HL-60 (cell line): Measurements from ENCODE around the gene FUZ.

Experiments used
- DNase-seq, 2 experiments: peaks; one replicate each; pipeline ENCODE4 v3.0.0-alpha.2; 2010 to 2020; ENCODE audit warnings: low read depth in 1 of 2, low spot score in 1 of 2
- H3K27ac ChIP-seq: fragments of 250-450 bp; sonication (Bioruptor Pico); replicated peaks from 2 replicates; pipeline ENCODE4 v1.5.1; 2020; ENCODE audit warnings: mild to moderate bottlenecking, moderate library complexity
- H3K27me3 ChIP-seq: fragments of 250-450 bp; sonication (Bioruptor Pico); 2 replicates; pipeline ENCODE4 v1.5.1; 2021; ENCODE audit warnings: mild to moderate bottlenecking, moderate library complexity; ENCODE audit not compliant: insufficient read depth, poor library complexity, severe bottlenecking
- H3K4me3 ChIP-seq: replicated peaks from 2 replicates; pipeline ENCODE4 v1.5.1; 2011; ENCODE audit warnings: mild to moderate bottlenecking, control low read depth, low read length; ENCODE audit not compliant: insufficient read depth
- GABPA ChIP-seq: IDR thresholded peaks from 2 replicates; pipeline ENCODE4 v1.6.1; 2012; ENCODE audit warnings: low read depth
- POLR2AphosphoS5 ChIP-seq: IDR thresholded peaks from 2 replicates; pipeline ENCODE4 v1.6.1; 2012; ENCODE audit warnings: low read depth
- SPI1 ChIP-seq: IDR thresholded peaks from 2 replicates; pipeline ENCODE4 v1.6.1; 2012; ENCODE audit warnings: low read depth, mild to moderate bottlenecking, borderline replicate concordance
- TF ChIP-seq, protein P1 (sequence below): IDR thresholded peaks from 2 replicates; pipeline ENCODE4 v1.6.1; 2012; ENCODE audit warnings: low read depth; ENCODE audit not compliant: insufficient replicate concordance
- TF ChIP-seq, protein P2 (sequence below): IDR thresholded peaks from one replicate; pipeline ENCODE4 v1.5.1; 2011; ENCODE audit warnings: low read length, control low read depth, inconsistent platforms; ENCODE audit not compliant: insufficient read depth

FUZ gene

DNA sequence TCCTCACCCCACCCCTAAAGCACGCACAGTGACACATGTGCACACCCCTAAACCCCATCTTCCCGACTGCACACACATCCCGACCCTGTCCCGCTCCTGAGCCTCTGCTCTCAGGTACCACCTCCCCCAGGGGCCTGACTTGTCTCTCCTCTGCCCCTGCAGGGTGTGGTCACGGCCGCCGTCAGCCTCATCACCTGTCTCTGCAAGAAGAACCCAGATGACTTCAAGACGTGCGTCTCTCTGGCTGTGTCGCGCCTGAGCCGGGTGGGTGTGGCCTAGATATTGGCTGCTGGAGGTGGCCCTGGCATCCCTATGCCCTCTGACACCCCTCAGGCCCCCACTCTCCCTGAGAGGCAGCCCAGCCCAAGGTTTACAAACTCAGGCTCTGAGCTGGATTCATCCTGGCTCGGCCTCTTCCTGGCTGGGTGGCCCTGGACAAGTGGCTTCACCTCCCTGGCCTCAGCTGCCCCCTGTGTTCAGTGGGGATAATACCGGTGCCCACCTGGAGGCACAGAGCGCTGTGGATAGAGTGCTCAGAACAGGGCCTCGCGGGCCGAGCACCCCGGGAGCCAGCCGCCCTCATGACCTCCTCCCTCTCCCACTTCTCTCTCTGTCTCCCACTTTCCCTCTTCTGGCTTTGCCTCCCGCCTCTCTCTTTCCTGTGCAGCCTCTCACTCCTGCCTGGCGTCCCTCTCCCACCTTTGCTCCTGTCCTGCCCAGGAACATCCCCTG is 20.1 kb downstream of the FUZ start:
- DNase-seq: no peak
- Histone ChIP-seq H3K27ac (no peak overlapping the region), H3K4me3 (no peak overlapping the region), H3K27me3 (no peaks in the 10 kb centered on the region)
- TF ChIP-seq SPI1: no peak
- TF ChIP-seq GABPA: no peak
- TF ChIP-seq, protein P1, sequence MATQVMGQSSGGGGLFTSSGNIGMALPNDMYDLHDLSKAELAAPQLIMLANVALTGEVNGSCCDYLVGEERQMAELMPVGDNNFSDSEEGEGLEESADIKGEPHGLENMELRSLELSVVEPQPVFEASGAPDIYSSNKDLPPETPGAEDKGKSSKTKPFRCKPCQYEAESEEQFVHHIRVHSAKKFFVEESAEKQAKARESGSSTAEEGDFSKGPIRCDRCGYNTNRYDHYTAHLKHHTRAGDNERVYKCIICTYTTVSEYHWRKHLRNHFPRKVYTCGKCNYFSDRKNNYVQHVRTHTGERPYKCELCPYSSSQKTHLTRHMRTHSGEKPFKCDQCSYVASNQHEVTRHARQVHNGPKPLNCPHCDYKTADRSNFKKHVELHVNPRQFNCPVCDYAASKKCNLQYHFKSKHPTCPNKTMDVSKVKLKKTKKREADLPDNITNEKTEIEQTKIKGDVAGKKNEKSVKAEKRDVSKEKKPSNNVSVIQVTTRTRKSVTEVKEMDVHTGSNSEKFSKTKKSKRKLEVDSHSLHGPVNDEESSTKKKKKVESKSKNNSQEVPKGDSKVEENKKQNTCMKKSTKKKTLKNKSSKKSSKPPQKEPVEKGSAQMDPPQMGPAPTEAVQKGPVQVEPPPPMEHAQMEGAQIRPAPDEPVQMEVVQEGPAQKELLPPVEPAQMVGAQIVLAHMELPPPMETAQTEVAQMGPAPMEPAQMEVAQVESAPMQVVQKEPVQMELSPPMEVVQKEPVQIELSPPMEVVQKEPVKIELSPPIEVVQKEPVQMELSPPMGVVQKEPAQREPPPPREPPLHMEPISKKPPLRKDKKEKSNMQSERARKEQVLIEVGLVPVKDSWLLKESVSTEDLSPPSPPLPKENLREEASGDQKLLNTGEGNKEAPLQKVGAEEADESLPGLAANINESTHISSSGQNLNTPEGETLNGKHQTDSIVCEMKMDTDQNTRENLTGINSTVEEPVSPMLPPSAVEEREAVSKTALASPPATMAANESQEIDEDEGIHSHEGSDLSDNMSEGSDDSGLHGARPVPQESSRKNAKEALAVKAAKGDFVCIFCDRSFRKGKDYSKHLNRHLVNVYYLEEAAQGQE: no peak
- TF ChIP-seq POLR2AphosphoS5: no peak
- TF ChIP-seq, protein P2, sequence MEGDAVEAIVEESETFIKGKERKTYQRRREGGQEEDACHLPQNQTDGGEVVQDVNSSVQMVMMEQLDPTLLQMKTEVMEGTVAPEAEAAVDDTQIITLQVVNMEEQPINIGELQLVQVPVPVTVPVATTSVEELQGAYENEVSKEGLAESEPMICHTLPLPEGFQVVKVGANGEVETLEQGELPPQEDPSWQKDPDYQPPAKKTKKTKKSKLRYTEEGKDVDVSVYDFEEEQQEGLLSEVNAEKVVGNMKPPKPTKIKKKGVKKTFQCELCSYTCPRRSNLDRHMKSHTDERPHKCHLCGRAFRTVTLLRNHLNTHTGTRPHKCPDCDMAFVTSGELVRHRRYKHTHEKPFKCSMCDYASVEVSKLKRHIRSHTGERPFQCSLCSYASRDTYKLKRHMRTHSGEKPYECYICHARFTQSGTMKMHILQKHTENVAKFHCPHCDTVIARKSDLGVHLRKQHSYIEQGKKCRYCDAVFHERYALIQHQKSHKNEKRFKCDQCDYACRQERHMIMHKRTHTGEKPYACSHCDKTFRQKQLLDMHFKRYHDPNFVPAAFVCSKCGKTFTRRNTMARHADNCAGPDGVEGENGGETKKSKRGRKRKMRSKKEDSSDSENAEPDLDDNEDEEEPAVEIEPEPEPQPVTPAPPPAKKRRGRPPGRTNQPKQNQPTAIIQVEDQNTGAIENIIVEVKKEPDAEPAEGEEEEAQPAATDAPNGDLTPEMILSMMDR: no peak

DNA sequence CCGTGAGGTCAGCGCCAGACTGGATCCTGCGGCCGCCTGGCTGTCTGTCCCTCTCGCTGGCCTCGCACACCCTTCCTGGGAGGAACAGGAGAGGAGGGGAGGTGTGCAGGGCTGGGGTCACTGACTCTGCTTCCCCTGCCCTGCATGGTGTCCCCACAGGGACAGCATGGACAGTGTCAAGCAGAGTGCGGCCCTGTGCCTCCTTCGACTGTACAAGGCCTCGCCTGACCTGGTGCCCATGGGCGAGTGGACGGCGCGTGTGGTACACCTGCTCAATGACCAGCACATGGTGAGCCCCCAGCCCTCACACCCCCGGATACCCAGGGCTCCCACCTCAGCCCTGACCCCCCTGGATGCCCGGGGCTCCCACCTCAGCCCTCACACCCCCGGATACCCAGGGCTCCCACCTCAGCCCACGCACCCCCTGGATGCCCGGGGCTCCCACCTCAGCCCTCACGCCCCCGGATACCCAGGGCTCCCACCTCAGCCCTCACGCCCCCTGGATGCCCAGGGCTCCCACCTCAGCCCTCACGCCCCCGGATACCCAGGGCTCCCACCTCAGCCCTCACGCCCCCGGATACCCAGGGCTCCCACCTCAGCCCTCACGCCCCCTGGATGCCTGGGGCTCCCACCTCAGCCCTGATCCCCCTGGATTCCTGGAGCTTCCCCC is 21.2 kb downstream of the FUZ start:
- no peaks in the 10 kb centered on the region for H3K27me3 ChIP-seq
- H3K27ac ChIP-seq: no peak overlapping the region
- no peak overlapping the region for H3K4me3 ChIP-seq
- no peak for DNase-seq
- TF ChIP-seq POLR2AphosphoS5 (no peak), GABPA (no peak), SPI1 (no peak)
- TF ChIP-seq, protein P2: no peak
- TF ChIP-seq, protein P1: no peak

DNA sequence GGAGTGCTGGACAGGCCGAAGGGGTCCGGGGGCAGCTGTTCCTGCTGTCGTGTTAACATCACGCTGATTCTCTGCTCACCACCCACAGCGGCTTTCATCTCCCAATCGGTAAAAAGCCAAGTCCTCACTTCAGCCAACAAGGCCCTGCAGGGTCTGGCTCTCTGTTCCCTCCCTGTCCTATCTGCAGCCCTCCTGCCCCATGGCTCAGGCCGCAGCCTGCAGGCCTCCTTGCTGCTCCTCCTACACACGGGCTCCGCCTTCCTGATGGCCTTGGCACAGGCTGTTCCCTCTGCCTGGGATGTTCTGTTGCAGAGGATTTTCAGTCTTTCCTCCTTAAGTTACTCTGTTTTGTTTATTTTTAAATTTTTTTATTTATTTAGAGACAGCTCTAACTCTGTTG is 22.2 kb downstream of the FUZ start:
- no peak for TF ChIP-seq SPI1
- TF ChIP-seq, protein P1: no peak
- TF ChIP-seq, protein P2: no peak
- Histone ChIP-seq H3K4me3 (no peak overlapping the region), H3K27ac (no peak overlapping the region), H3K27me3 (no peaks in the 10 kb centered on the region)
- no peak for DNase-seq
